Sigmoid colon (tissue), 7 donors: ENCODE results near the gene ANTXR1. TPM values are rescaled to one million over a fixed set of nuclear protein-coding genes. Genes with fewer than 3 reads are reported as not detected.

Experiments
- DNase-seq: peaks from one replicate; pipeline ENCODE4 v3.0.0-alpha.2; 2019
- H3K27ac ChIP-seq, 4 donors: fragments of 200-600 bp; sonication (generic); one replicate each; pipeline ENCODE4 v1.5.1; 2016 to 2019; ENCODE audit warnings: mild to moderate bottlenecking in 1 of 4
- H3K27me3 ChIP-seq, 3 donors: fragments of 200-600 bp; sonication (generic); one replicate each; pipeline ENCODE4 v1.5.1; 2019; ENCODE audit warnings: mild to moderate bottlenecking in 1 of 3
- H3K36me3 ChIP-seq, 4 donors: fragments of 200-600 bp; sonication (generic); one replicate each; pipeline ENCODE4 v1.5.1; 2016 to 2019
- H3K4me1 ChIP-seq, 4 donors: fragments of 200-600 bp; sonication (generic); one replicate each; pipeline ENCODE4 v1.5.1; 2017 to 2019
- H3K4me3 ChIP-seq, 4 donors: fragments of 200-600 bp; sonication (generic); one replicate each; pipeline ENCODE4 v1.5.1; 2017 to 2019; ENCODE audit warnings: mild to moderate bottlenecking in 2 of 4, moderate library complexity in 1 of 4
- H3K9me3 ChIP-seq, 4 donors: fragments of 200-600 bp in 3 of 4; sonication (generic) in 3 of 4; one replicate each; pipeline versions ENCODE4 v1.5.1 to v1.6.1; 2013 to 2019
- CTCF ChIP-seq, 4 experiments: fragments of 450-650 bp in 3 of 4; fragments of 200-600 bp in 1 of 4; IDR thresholded peaks; one replicate each; pipeline ENCODE4 v1.5.1; 2016 to 2019; ENCODE audit warnings: antibody characterized with exemption in 4 of 4, mild to moderate bottlenecking in 3 of 4, moderate library complexity in 2 of 4
- EP300 ChIP-seq, 4 donors: sonication (generic); formaldehyde crosslinking; IDR thresholded peaks; one replicate each; pipeline ENCODE4 v1.6.1; 2017; ENCODE audit warnings: antibody characterized with exemption in 4 of 4
- POLR2A ChIP-seq, 2 donors: fragments of 450-650 bp; IDR thresholded peaks; one replicate each; pipeline ENCODE4 v1.6.1; 2016; ENCODE audit warnings: antibody characterized with exemption in 2 of 2, mild to moderate bottlenecking in 2 of 2, moderate library complexity in 2 of 2
- POLR2AphosphoS5 ChIP-seq, 4 donors: sonication (generic); formaldehyde crosslinking; IDR thresholded peaks; one replicate each; pipeline ENCODE4 v1.6.1; 2017; ENCODE audit warnings: antibody characterized with exemption in 4 of 4
- WGBS, 2 donors: extraction: QIAGEN DNeasy Blood & Tissue Kit; methylation state at CpG; one replicate each; pipeline ENCODE4 v1.1.7; 2013; 5-methylcytosine and 5-hydroxymethylcytosine counted together
- intact Hi-C: fragments of 100-400 bp; cut with DNase I; formaldehyde crosslinking; loops from one replicate; pipeline ENCODE4 v1.15.1; 2023
- polyA plus RNA-seq, 3 donors: library from polyadenylated mRNA; stranded (reverse); fragments of 200-250 nt; gene quantifications; one replicate each; pipeline ENCODE4 v1.2.3, GENCODE V29; 2013
- total RNA-seq, 4 donors: library from RNA; depleted of rRNA; stranded (reverse); fragments of >200 nt; gene quantifications; one replicate each; pipeline ENCODE4 v1.1.0, GENCODE V29; 2016
- donor health status: healthy with polysubstance abuse.
- donor health status: Bipolar disorder and iron deficiency.
- donor health status: healthy.

The ANTXR1 gene
- total and polyA plus RNA-seq, 7 donors, result 3.0 to 79.8 (median 44.6) TPM

- Histone ChIP-seq H3K4me3 (no peak overlapping the region), H3K36me3 (no peaks in the 10 kb centered on the region)
- intact Hi-C loops, result no loop called here
Observed at GRCh38 chr2:69007603-69008002, 5.4 kb upstream of the ANTXR1 start.

GRCh38 chr2:69010437-69011194, 2.4 kb upstream of the ANTXR1 start:
- H3K4me3 ChIP-seq, result no peak overlapping the region
- no peak overlapping the region for H3K27ac ChIP-seq
- WGBS, 2 donors, result 80 to 83% methylated on average over 8 of the region's 8 CpGs
- H3K36me3 ChIP-seq, result no peaks in the 10 kb centered on the region
- no peaks in the 10 kb centered on the region for H3K9me3 ChIP-seq
- no peak for DNase-seq
- intact Hi-C loops, result loop anchor here (5.0 to 10.0 kb wide), 5 partner anchors 66 to 427 kb away; partner anchors contain the start of genes GFPT1 and NFU1
- peaks cover 0 to 27% (median 20%) of the 10 kb centered on the region in 4 donors for H3K4me1 ChIP-seq
- TF ChIP-seq CTCF (IDR thresholded peaks at IDR 0.05), result no peak
- no peak for TF ChIP-seq POLR2A (IDR thresholded peaks at IDR 0.05)
- TF ChIP-seq EP300 (IDR thresholded peaks at IDR 0.05), result no peak
- TF ChIP-seq POLR2AphosphoS5 (IDR thresholded peaks at IDR 0.05), result no peak
- no peaks in the 10 kb centered on the region for H3K27me3 ChIP-seq

More at GRCh38 chr2:69007603-69008002, 5.4 kb upstream of the ANTXR1 start:
- H3K4me1 ChIP-seq, result peaks cover 0 to 5% (median 5%) of the 10 kb centered on the region in 4 donors
- H3K27ac ChIP-seq, result no peak overlapping the region
- DNase-seq, result no peak
- TF ChIP-seq POLR2A (IDR thresholded peaks at IDR 0.05) (no peak), POLR2AphosphoS5 (IDR thresholded peaks at IDR 0.05) (no peak), CTCF (IDR thresholded peaks at IDR 0.05) (no peak), EP300 (IDR thresholded peaks at IDR 0.05) (no peak)
- no peaks in the 10 kb centered on the region for H3K27me3 ChIP-seq
- no peaks in the 10 kb centered on the region for H3K9me3 ChIP-seq

GRCh38 chr2:69011611-69012157, 1.3 kb upstream of the ANTXR1 start:
- intact Hi-C loops, result loop anchor here (5.0 to 10.0 kb wide), 5 partner anchors 67 to 426 kb away; partner anchors contain the start of genes GFPT1 and NFU1
- Histone ChIP-seq H3K4me3 (no peak overlapping the region), H3K27me3 (no peaks in the 10 kb centered on the region), H3K9me3 (no peaks in the 10 kb centered on the region), H3K36me3 (no peaks in the 10 kb centered on the region), H3K4me1 (peaks cover 0 to 38% (median 25%) of the 10 kb centered on the region in 4 donors), H3K27ac (no peak overlapping the region)
- no peak for TF ChIP-seq EP300 (IDR thresholded peaks at IDR 0.05)
- no peak for TF ChIP-seq CTCF (IDR thresholded peaks at IDR 0.05)
- no peak for TF ChIP-seq POLR2A (IDR thresholded peaks at IDR 0.05)
- no peak for TF ChIP-seq POLR2AphosphoS5 (IDR thresholded peaks at IDR 0.05)
- DNase-seq, result no peak
- 68 to 75% methylated on average over 4 of the region's 4 CpGs for WGBS, 2 donors

GRCh38 chr2:69012310-69013141, 453 bp upstream of the ANTXR1 start:
- H3K27ac ChIP-seq, result peak overlapping the region; percentile 80 to 94 (median 92)
- peak; percentile 84 for DNase-seq
- no peaks in the 10 kb centered on the region for H3K27me3 ChIP-seq
- peak overlapping the region; percentile 71 to 94 (median 88) for H3K4me3 ChIP-seq
- intact Hi-C loops, result loop anchor here (1.0 to 10.0 kb wide), 6 partner anchors 68 to 425 kb away; partner anchors contain the start of genes GFPT1 and NFU1
- H3K4me1 ChIP-seq, result peaks cover 0 to 46% (median 29%) of the 10 kb centered on the region in 4 donors
- no peaks in the 10 kb centered on the region for H3K9me3 ChIP-seq
- no peaks in the 10 kb centered on the region for H3K36me3 ChIP-seq
- 6 to 11% methylated on average over 27 of the region's 27 CpGs for WGBS, 2 donors
- TF ChIP-seq POLR2A (IDR thresholded peaks at IDR 0.05) (no peak), POLR2AphosphoS5 (IDR thresholded peaks at IDR 0.05) (no peak), CTCF (IDR thresholded peaks at IDR 0.05) (peak; percentile 71 to 93 (median 84)), EP300 (IDR thresholded peaks at IDR 0.05) (no peak)
